HFF-Myc (cell line): ENCODE data around the gene RNF14.
A peak's percentile ranks its signal among the peaks of the same experiment; 100 is the strongest.

Experiments
- DNase-seq: peaks from one replicate; pipeline ENCODE4 v3.0.0-alpha.2; 2011; ENCODE audit warnings: low read depth; ENCODE audit errors: extremely low read depth
- H3K4me3 ChIP-seq: replicated peaks from 2 replicates; pipeline ENCODE4 v1.5.1; 2011; ENCODE audit warnings: low read depth, mild to moderate bottlenecking, control low read depth, low read length
- CTCF ChIP-seq: IDR thresholded peaks from 2 replicates; pipeline ENCODE4 v1.5.1; 2012; ENCODE audit warnings: mild to moderate bottlenecking, low read depth, low read length, control low read depth; ENCODE audit errors: missing control alignments

Gene RNF14

GRCh38 chr5:141961466-141961865 lies 7.4 kb upstream of the RNF14 start:
- H3K4me3 ChIP-seq, result no peak overlapping the region

GRCh38 chr5:141963701-141964100 lies 5.2 kb upstream of the RNF14 start:
- no peak for TF ChIP-seq CTCF
- DNase-seq, result no peak
- no peak overlapping the region for H3K4me3 ChIP-seq

More at GRCh38 chr5:141961466-141961865, 7.4 kb upstream of the RNF14 start:
- DNase-seq, result no peak
- no peak for TF ChIP-seq CTCF

- TF ChIP-seq CTCF, result no peak
- no peak for DNase-seq
- no peak overlapping the region for H3K4me3 ChIP-seq
Observed at GRCh38 chr5:141965071-141965470, 3.8 kb upstream of the RNF14 start.

- no peak for DNase-seq
- TF ChIP-seq CTCF, result no peak
- H3K4me3 ChIP-seq, result no peak overlapping the region
Observed at GRCh38 chr5:141966275-141966962, 2.5 kb upstream of the RNF14 start.

GRCh38 chr5:141966963-141967333 lies 2.0 kb upstream of the RNF14 start:
- H3K4me3 ChIP-seq, result no peak overlapping the region
- TF ChIP-seq CTCF, result no peak
- DNase-seq, result no peak

GRCh38 chr5:141969783-141970771 lies 1.2 kb downstream of the RNF14 start:
- no peak for DNase-seq
- peak overlapping the region; percentile 68 for H3K4me3 ChIP-seq
- no peak for TF ChIP-seq CTCF
